Measurements from ENCODE around the gene PROM2.

PROM2 gene

GRCh38 chr2:95262896-95263542 lies 11.2 kb upstream of the PROM2 start:
- DNase-seq (ENCODE audit: low read depth): no peak
- H3K4me3 ChIP-seq (ENCODE audit: low read depth, low read length): no peak overlapping the region
- no peak for TF ChIP-seq CTCF (IDR thresholded peaks at IDR 0.05; ENCODE audit: low read depth, low read length, missing control alignments)

GRCh38 chr2:95264624-95265023 lies 9.6 kb upstream of the PROM2 start:
- DNase-seq (ENCODE audit: low read depth): no peak
- TF ChIP-seq CTCF (IDR thresholded peaks at IDR 0.05; ENCODE audit: low read depth, low read length, missing control alignments): no peak
- H3K4me3 ChIP-seq (ENCODE audit: low read depth, low read length): no peak overlapping the region

- no peak overlapping the region for H3K4me3 ChIP-seq (ENCODE audit: low read depth, low read length)
- no peak for DNase-seq (ENCODE audit: low read depth)
- no peak for TF ChIP-seq CTCF (IDR thresholded peaks at IDR 0.05; ENCODE audit: low read depth, low read length, missing control alignments)
Measured at GRCh38 chr2:95265182-95265581, 9.1 kb upstream of the PROM2 start.

DNA sequence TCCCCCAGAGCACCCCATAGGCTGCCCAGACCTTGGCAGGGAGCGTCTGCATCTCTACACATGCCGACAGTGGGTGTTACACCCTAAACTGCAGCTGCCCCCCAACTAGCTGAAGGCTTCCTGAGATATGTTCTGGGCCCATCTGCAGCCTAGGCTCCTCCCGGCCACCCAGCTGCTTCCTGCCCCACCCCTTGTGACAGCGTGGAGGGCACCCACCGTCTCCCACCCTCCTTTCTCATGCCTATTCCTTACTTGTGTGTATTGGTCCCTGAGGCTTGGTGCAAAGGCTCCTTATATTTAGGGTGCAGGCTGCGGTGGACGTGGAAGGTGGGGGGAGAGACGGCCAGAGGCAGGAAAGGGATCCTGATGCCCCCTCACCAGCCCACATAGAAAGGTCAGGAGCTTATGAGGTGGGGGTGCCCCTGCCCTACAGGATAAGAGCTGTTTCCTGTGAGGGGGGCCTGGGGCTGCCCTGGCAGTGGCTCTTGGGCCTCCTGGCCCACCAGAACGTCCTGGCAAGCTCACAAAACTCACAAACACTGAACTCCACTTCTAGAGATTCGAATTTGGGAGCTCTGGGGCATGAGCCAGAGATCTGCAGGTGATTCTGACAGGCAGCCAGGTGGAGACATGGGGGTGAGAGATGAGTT lies 7.3 kb upstream of the PROM2 start:
- no peak overlapping the region for H3K4me3 ChIP-seq (ENCODE audit: low read depth, low read length)
- no peak for DNase-seq (ENCODE audit: low read depth)
- no peak for TF ChIP-seq CTCF (IDR thresholded peaks at IDR 0.05; ENCODE audit: low read depth, low read length, missing control alignments)

GRCh38 chr2:95267458-95268210 lies 6.6 kb upstream of the PROM2 start:
- no peak for TF ChIP-seq CTCF (IDR thresholded peaks at IDR 0.05; ENCODE audit: low read depth, low read length, missing control alignments)
- H3K4me3 ChIP-seq (ENCODE audit: low read depth, low read length): no peak overlapping the region
- no peak for DNase-seq (ENCODE audit: low read depth)

DNA sequence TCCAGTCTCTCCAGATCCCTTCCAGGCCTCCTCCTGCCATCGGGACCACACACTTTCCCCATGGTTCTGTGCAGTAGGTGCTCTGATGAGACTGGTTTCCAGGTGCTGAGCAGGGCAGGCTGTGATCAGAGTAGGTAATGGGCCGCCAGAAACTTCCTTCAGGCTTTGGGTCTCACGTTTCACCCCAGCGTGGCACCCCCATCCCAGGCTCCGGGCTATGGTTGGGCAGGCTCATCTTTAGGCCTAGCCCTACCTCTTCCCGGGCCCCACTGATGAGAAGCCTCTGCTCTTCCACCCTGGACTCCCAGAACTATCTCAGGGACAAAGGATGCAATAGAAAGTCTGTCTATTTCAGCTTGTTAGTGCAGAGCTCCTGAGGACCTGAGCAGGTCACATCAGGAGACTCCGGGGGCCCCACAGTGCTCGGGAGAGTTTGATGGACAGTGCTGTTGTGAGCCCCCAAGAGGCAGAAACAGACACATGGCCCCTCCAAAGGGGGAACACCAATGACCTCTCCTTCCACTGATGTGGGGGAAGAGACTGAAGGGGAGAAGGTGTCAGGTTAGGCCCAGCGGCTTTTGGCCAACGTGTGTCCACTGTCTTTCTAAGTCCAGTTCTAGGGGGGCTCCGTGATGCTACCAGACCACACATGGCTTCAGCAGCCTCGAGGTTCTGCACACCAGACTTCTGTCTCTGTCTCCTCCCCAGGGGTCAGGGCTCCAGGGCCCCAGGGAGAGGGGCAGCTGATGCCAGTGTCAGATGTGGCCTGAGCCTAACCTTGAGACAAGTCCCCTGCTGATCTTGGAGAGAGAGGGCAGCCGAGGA lies 5.8 kb upstream of the PROM2 start:
- TF ChIP-seq CTCF (IDR thresholded peaks at IDR 0.05; ENCODE audit: low read depth, low read length, missing control alignments): no peak

More for the DNA sequence above, 5.8 kb upstream of the PROM2 start:
- DNase-seq (ENCODE audit: low read depth): no peak
- H3K4me3 ChIP-seq (ENCODE audit: low read depth, low read length): no peak overlapping the region
